HL-60 (cell line): ENCODE results near the gene MACROD1.
A peak's percentile ranks its signal among the peaks of the same experiment; 100 is the strongest.

Experiments used
- DNase-seq, 2 experiments: peaks; one replicate each; pipeline ENCODE4 v3.0.0-alpha.2; 2010 to 2020; ENCODE audit warnings: low read depth in 1 of 2, low spot score in 1 of 2
- H3K27ac ChIP-seq: fragments of 250-450 bp; sonication (Bioruptor Pico); replicated peaks from 2 replicates; pipeline ENCODE4 v1.5.1; 2020; ENCODE audit warnings: mild to moderate bottlenecking, moderate library complexity
- H3K27me3 ChIP-seq: fragments of 250-450 bp; sonication (Bioruptor Pico); 2 replicates; pipeline ENCODE4 v1.5.1; 2021; ENCODE audit warnings: mild to moderate bottlenecking, moderate library complexity; ENCODE audit not compliant: insufficient read depth, poor library complexity, severe bottlenecking
- H3K4me3 ChIP-seq: replicated peaks from 2 replicates; pipeline ENCODE4 v1.5.1; 2011; ENCODE audit warnings: mild to moderate bottlenecking, control low read depth, low read length; ENCODE audit not compliant: insufficient read depth
- CTCF ChIP-seq: IDR thresholded peaks from one replicate; pipeline ENCODE4 v1.5.1; 2011; ENCODE audit warnings: low read length, control low read depth, inconsistent platforms; ENCODE audit not compliant: insufficient read depth
- GABPA ChIP-seq: IDR thresholded peaks from 2 replicates; pipeline ENCODE4 v1.6.1; 2012; ENCODE audit warnings: low read depth
- POLR2AphosphoS5 ChIP-seq: IDR thresholded peaks from 2 replicates; pipeline ENCODE4 v1.6.1; 2012; ENCODE audit warnings: low read depth
- SPI1 ChIP-seq: IDR thresholded peaks from 2 replicates; pipeline ENCODE4 v1.6.1; 2012; ENCODE audit warnings: low read depth, mild to moderate bottlenecking, borderline replicate concordance
- TF ChIP-seq, protein P1 (sequence below): IDR thresholded peaks from 2 replicates; pipeline ENCODE4 v1.6.1; 2012; ENCODE audit warnings: low read depth; ENCODE audit not compliant: insufficient replicate concordance

Gene MACROD1

DNA sequence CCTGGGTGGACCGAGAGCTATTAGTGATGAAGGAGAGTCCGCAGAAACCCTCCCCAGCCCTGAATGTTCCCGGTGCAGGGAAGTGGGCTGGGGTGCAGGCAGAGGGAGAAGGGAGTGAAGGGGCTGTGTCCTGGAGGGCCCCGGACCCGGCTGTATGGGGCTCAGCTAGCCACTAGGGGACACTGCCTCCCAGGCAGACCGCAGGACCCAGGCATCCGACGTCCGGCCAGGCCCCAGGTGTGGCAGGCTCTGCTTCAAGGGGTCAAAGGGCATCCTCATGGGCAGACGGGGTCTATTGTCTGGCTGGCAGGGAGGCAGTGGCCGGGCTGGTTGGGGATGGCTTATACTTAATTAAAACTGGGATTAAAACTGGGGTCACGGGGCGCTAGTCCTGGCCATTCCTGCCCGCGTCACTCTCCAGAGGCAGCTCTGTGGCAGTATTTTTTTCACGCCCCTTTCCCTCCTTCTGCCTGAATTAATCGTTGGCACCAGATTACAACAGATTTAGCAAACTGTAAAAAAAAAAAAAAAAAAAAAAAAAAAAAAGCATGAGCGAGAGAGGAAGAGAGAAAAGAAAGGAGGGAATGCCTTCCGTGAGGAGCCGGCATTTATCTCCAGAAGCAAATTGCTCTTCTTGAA is 125.1 kb downstream of the MACROD1 start:
- Histone ChIP-seq H3K27ac (no peak overlapping the region), H3K4me3 (no peak overlapping the region), H3K27me3 (peaks cover 15% of the 10 kb centered on the region)
- TF ChIP-seq POLR2AphosphoS5 (no peak), CTCF (peak; percentile 3)
- no peak for DNase-seq

DNA sequence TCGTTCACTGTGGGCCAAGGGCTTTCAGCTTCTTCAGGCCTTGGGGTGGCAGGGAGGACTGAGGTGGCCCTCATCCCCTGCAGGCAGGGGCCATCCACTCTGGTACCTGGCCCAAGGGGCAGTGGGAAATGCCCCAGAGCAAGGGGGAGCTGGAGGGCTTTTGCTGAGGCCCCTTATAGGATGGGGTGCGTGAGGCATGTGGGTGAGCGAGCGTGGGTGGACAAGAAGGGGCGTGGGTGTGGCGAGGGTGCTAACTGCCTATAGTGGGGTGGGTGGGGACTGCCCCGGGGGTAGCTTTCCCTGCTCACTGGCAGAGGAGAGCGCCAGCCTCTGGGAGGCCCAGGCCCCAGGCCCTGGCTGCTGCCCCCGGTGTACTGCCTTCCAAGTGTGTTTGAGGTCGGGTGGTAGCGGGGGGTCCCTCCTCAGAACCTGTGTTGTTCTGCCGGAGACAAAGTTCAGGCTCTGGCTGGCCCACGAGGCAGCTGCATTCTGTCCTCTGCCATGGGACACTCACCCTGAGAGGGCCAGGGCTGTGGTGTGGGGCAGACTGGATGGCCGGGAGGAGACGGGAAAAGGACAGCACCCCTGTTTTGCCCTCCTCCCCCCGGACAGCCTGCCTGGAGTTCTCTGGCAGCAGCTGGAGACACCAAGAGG is 126.8 kb downstream of the MACROD1 start:
- Histone ChIP-seq H3K4me3 (no peak overlapping the region), H3K27ac (no peak overlapping the region), H3K27me3 (peaks cover 25% of the 10 kb centered on the region)
- TF ChIP-seq SPI1, result no peak
- TF ChIP-seq CTCF, result no peak
- TF ChIP-seq, protein P1, sequence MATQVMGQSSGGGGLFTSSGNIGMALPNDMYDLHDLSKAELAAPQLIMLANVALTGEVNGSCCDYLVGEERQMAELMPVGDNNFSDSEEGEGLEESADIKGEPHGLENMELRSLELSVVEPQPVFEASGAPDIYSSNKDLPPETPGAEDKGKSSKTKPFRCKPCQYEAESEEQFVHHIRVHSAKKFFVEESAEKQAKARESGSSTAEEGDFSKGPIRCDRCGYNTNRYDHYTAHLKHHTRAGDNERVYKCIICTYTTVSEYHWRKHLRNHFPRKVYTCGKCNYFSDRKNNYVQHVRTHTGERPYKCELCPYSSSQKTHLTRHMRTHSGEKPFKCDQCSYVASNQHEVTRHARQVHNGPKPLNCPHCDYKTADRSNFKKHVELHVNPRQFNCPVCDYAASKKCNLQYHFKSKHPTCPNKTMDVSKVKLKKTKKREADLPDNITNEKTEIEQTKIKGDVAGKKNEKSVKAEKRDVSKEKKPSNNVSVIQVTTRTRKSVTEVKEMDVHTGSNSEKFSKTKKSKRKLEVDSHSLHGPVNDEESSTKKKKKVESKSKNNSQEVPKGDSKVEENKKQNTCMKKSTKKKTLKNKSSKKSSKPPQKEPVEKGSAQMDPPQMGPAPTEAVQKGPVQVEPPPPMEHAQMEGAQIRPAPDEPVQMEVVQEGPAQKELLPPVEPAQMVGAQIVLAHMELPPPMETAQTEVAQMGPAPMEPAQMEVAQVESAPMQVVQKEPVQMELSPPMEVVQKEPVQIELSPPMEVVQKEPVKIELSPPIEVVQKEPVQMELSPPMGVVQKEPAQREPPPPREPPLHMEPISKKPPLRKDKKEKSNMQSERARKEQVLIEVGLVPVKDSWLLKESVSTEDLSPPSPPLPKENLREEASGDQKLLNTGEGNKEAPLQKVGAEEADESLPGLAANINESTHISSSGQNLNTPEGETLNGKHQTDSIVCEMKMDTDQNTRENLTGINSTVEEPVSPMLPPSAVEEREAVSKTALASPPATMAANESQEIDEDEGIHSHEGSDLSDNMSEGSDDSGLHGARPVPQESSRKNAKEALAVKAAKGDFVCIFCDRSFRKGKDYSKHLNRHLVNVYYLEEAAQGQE, result no peak
- TF ChIP-seq POLR2AphosphoS5, result no peak
- TF ChIP-seq GABPA, result no peak
- no peak for DNase-seq

DNA sequence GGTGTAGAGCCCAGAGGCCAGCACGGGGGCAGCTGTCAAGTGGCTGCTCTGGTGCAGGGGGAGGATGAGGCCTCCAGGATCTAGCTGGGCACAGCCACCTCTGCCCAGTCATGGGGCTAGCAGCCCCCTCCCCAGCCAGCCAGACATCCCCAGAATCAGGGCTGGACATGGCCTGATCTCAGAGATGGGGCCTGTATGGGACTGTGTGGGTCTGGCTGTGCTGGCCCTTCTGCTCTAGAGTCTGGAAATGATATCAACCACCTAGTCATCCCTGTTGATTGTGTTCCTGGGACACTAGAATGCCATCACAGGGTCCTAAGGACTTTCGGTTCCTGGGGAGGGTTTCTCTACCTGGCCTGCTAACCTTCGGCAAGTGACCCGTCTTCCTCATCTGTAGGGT is 127.4 kb downstream of the MACROD1 start:
- peaks cover 25% of the 10 kb centered on the region for H3K27me3 ChIP-seq
- no peak overlapping the region for H3K4me3 ChIP-seq
- no peak for DNase-seq
- TF ChIP-seq CTCF (no peak), GABPA (no peak), SPI1 (no peak), POLR2AphosphoS5 (no peak)
- TF ChIP-seq, protein P1, result no peak
- no peak overlapping the region for H3K27ac ChIP-seq
